NB4 (cell line): Measurements from ENCODE around the gene CALD1.

Source experiments
- CTCF ChIP-seq: IDR thresholded peaks from one replicate; pipeline ENCODE4 v1.5.1; 2012; ENCODE audit warnings: low read depth, low read length
- MAX ChIP-seq: IDR thresholded peaks from 2 replicates; pipeline ENCODE4 v1.6.1; 2011; ENCODE audit warnings: low read depth, low read length

GRCh38 chr7:134739362-134739761 is 40.1 kb upstream of the CALD1 start:
- TF ChIP-seq MAX (no peak), CTCF (no peak)
